HG03045 (cell line): ENCODE measurements around the gene TMEM61.
"Not testable (repeated sequence)": the region's sequence is repeated elsewhere in the genome, so short reads cannot be mapped to it uniquely, and the experiment has no call there.

Experiments used
- ATAC-seq: cut with Tn5 transposase; IDR thresholded peaks from one replicate; pipeline ENCODE4 v1.9.1; 2021; ENCODE audit warnings: mild to moderate bottlenecking, moderate library complexity; ENCODE audit not compliant: unreplicated experiment

TMEM61 gene

GRCh38 chr1:54980528-54981241, at the start of gene TMEM61:
Gene TMEM61, plus strand, starts transcription at chr1:54980628. Its CDS starts 438 bp downstream, at chr1:54981066.
- ATAC-seq = no peak

DNA sequence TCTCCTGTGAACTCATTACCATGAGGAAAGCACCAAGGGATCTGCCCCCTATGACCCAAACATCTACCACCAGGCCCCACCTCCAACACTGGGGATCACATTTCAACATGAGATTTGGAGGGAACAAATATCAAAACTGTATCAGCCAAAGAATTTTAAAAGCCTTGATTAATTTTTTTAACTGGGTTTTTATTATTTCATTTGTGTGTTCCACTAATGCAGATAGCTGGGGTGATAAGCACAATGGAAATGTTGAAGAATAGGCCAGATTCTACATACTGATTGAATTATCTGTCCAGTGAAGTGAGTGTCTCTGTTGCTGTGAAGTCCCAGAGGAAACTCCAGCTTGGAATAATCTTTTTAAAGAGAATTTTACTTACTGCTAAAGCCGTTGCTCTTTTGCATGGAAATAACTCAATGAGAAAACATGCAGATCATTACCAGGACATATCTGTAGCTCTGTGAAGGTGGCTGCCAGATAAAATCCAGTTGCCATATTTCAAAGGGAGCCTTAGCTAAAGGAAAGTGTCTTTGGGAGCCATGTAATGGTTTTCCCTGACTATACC, 49.1 kb upstream of the TMEM61 start:
- ATAC-seq = no peak

GRCh38 chr1:54934081-54934480, 46.3 kb upstream of the TMEM61 start:
- not testable (repeated sequence) for ATAC-seq

DNA sequence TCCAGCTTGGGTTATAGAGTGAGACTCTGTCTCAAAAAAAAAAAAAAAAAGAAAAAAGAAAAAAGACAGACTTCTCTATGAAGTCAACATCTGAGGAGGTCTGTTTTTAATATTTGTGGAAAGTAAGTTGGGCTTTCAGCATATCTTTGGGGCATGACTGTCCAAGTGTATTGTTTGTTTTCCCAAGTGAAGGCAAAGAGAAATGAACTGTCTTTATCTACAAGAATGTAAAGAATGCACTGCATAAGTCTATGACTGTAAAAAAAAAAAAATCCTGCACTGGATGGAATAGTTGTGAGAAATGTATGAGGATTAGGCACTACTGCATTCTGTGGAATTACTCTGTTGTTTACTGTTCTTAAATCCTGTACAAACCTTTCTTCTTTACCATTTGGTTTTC, 45.6 kb upstream of the TMEM61 start:
- ATAC-seq = no peak

GRCh38 chr1:54936791-54937190, 43.6 kb upstream of the TMEM61 start:
- no peak for ATAC-seq

DNA sequence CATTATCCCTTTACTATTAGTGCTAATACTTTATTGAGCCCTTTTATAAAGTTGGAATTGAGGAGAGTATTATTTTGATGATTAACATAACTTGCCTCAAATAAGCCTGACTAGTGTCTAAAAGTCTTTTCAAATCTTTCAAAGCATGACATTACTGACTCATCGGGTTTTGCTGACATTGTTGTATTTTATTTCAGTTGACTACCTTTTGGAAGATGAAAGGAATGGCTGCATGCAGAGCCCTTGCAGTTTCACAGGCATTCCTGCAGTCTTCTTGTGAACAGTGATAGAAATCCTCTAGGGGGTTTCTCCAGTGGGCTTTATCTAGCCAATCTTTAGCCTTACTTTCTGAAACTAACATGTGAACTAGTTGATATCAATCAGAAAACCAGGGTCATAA, 43.0 kb upstream of the TMEM61 start:
- no peak for ATAC-seq

DNA sequence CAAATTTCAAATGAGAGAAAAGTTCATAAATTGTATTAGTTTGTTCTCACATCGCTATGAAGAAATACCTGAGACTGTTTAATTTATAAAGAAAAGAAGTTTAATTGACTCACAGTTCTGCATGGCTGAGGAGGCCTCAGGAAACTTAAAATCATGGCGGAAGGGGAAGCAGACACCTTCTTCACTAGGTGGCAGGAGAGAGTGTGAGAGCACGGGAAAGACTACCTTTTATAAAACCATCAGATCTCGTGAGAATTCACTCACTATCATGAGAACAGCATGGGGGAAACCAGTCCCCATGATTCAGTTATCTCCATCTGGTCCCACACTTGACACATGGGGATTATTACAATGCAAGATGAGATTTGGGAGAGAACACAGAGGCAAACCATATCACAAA, 41.5 kb upstream of the TMEM61 start:
- ATAC-seq = not testable (repeated sequence)

DNA sequence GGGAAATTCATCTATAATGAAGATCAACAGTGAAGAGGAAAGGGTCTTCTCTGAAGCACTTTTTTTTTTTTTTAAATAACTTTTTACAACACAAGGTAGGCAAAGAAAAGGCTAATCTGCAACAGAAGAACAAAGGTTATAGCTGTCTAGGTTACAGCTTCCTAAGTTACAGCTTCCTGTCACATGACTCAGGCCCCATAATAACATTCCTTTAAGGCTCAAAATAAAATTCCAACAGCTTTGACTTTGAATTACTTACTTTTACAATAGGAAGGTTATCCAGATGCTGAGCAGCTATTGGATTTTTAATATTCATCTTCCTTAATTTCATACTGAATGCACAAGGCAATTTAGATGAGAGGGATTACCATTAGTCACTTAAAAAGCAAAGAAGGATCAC, 40.4 kb upstream of the TMEM61 start:
- no peak for ATAC-seq

- ATAC-seq = no peak
Observed at GRCh38 chr1:54942976-54943375, 37.5 kb upstream of the TMEM61 start.

GRCh38 chr1:54944610-54945392, 35.6 kb upstream of the TMEM61 start:
- no peak for ATAC-seq

DNA sequence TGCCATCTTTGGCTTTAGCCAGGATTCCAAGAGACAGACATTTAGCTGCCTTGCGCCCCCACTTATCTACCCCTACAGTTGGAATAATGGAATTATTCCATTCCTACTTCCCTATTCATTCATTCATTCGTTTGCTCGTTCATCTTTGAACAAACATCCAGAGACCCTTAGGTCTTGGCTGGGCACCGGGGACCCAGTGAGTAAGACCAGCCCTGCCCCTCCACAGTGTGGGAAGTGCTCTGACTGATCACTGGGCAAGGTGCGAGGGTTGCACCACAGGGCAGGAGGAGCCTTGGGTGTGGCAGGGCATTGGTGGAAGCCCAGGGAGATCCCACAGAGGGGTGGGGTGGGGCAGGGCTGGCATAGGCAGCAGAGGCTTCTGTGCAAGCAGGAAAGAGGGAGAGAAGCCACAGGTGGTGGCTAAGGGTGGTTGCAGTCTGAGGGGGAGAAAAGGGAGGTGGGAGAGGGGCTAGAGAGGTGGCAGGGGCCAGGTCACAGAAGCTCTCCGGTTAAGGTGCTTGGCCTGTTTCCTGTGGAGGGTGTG, 35.0 kb upstream of the TMEM61 start:
- no peak for ATAC-seq

DNA sequence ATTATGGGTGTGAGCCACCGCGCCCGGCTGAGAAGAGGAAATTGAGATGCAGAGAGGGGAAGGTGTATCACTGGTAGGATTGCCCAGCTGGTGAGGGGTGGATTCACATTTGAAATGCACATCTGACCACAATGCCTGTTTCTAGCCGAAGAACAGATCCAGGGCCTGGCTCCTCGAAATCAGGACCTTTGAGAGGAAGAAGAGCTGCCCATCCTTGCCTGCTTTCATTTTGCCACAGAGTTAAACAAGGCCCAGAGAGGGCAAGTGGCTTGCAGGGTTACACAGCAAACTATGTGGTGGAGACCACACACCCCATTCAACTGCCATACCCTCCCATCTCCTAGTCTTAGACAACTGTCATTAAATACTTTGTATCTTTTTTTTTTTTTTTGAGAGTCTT, 32.9 kb upstream of the TMEM61 start:
- ATAC-seq = no peak

DNA sequence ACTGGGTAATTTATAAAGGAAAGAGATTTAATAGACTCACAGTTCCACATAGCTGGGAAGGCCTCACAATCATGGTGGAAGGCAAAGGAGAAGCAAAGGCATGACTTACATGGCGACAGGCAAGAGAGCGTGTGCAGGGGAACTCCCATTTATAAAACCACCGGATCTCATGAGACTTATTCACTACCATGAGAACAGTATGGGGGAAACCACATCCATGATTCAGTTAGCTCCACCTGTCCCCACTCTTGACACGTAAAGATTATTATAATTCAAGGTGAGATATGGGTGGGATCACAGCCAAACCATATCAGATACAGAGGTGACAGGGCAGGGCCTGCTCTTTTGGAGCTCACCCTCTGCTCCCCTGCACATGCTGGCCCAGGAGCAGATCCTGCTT, 31.4 kb upstream of the TMEM61 start:
- no peak for ATAC-seq

DNA sequence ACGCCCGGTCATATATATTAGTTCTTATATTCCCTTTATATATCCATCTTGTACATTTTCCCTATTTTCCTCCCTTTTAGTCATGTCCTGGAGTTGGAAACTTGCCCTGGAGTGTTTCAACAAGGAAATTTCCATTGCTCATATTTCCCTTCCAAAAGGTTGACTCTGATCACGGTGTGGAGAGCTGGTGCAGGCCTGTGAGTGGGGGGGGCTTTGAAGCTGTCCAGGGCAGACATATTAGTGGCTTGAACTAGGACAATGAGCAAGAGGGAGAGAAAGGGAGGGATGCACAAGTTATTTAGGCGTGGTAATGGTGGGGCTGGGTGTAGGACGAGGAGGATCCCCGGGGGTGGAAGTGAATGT, 30.4 kb upstream of the TMEM61 start:
- no peak for ATAC-seq

DNA sequence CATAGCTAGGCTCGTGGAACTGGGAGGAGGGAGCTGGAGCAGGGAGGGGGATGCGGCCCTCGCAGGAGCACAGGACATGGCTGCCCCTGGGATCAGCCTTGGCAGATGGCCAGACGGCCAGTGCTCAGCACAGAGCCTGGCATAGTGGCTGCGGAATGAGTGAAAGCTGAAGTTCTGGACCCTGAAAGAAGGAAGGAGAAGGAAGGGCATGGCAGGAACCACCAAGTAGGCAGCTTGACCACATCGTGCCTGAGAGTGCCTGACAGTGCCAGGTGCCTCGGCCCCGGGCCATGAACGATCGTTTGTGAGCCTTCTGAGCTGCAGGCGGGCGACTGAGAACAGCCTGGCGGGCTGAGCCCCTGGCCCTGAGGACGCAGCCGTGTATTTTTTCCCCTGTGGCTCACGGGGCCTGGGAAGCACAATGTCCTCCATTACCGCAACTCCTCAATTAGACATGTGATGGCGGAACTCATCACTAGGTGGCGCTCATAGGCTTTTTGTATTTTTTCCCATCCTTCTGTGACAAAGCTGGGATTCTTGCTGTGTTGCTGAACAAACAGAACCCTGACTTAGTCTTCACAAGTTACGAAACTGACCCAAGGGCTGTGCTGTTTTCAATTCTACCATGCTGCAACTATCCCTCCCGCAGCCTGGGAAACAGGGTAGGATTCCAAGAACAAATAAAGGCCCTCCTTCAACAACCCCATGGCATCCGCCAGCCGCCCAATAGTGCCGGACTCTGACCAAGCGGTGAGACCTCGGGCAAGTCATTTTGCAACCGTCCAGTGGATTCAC, 29.9 kb upstream of the TMEM61 start:
- ATAC-seq = no peak

DNA sequence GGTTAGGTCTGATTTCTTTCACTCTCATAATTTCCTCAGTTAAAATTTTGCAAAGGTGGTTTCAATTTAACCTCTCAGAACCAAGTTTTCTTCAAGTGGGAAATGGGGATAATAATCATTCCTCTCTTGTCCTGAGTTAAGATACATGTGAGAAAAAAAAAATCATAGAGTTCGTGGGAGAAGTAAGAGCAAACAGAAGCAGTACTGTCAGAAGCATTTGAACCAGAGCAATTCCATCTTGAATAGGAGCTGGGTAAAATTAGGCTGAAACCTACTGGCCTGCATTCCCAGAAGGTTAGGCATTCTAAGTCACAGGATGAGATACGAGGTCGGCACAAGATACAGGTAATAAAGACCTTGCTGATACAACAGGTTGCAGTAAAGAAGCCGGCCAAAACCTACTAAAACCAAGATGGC, 28.6 kb upstream of the TMEM61 start:
- no peak for ATAC-seq

- ATAC-seq = no peak
Observed at GRCh38 chr1:54952950-54953718, 27.3 kb upstream of the TMEM61 start.

DNA sequence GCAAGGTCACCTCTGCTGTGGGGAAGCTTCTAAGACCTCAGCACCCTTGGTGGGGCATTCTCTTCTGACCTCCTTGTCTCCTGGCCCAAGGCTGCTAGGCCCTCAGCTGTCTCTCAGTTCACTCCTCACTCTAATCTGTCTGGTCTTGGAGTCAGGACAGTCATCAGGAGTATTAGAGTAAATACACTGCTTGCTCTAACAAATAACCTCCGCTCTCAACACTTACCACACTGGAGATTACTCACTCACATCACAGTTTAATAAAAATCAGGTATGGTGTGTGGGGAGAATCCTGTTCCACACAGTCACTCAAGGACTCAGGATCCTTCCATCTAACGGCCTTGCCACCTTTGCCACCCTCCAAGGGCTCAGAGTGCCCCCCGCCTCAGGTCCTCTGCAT, 26.6 kb upstream of the TMEM61 start:
- no peak for ATAC-seq

DNA sequence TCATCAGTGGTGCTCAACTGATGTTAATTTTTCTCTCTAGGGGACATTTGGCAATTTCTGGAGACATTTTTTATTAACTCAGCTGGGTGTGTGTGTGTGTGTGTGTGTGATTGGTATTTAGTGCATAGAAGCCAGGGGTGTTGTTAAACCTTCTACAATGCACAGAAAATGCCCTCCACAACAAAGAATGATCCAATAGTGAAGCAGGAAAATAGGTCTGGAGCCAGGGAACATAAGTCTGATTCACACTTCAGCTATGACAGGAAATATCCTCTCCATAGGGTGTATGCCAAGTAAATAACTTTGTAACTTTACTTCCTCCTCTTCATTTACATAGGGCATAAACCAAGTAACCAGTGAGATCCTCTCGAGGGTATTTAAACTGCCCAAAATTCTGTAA, 25.1 kb upstream of the TMEM61 start:
- no peak for ATAC-seq

DNA sequence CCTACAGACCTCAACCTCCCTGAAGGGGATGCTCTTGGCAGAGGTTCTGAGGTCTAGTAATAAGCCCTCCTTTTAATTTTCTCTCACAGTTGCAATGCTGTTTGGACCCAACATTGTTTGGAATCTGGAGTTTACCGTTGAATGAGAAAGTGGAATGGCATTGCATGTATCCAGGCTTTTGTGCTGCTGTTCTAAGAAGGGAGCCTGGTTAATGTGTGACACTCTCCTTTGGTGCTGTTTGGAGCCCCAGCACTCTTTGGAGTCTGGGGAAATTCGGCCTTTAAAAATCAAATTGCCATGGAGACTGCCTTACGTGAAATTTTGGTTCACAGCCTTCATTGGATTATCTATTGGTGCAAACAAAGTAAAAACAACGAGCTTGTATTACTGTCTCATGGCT, 23.7 kb upstream of the TMEM61 start:
- ATAC-seq = no peak
